Mesothelial cell of epicardium (in vitro differentiated cells): ENCODE measurements around the gene PRR36. TPM values are rescaled to one million over a fixed set of nuclear protein-coding genes. Genes with fewer than 3 reads are reported as not detected.

Experiments
- DNase-seq, 2 experiments: peaks; one replicate each; pipeline ENCODE4 v3.0.0; 2021; ENCODE audit warnings: low spot score in 2 of 2; ENCODE audit not compliant: unreplicated experiment in 2 of 2
- H3K27ac Mint-ChIP-seq: 2 replicates; pipeline ENCODE4 v1.8.0; 2021; ENCODE audit warnings: mixed read lengths
- H3K27me3 Mint-ChIP-seq: 2 replicates; pipeline ENCODE4 v1.8.0; 2021; ENCODE audit warnings: low read depth, mixed read lengths
- H3K36me3 Mint-ChIP-seq: 2 replicates; pipeline ENCODE4 v1.8.0; 2021; ENCODE audit warnings: mixed read lengths
- H3K4me1 Mint-ChIP-seq: 2 replicates; pipeline ENCODE4 v1.8.0; 2021; ENCODE audit warnings: mixed read lengths
- H3K4me3 Mint-ChIP-seq: 2 replicates; pipeline ENCODE4 v1.8.0; 2021; ENCODE audit warnings: mild to moderate bottlenecking, moderate library complexity, mixed read lengths
- H3K9me3 Mint-ChIP-seq: 2 replicates; pipeline ENCODE4 v1.8.0; 2021; ENCODE audit warnings: mixed read lengths
- CTCF ChIP-seq: fragments of 200-600 bp; sonication (generic); IDR thresholded peaks from one replicate; pipeline ENCODE4 v1.5.0; 2021; ENCODE audit warnings: antibody characterized with exemption; ENCODE audit not compliant: unreplicated experiment
- total RNA-seq: library from RNA; stranded (reverse); gene quantifications from 3 replicates; pipeline ENCODE4 v1.2.1, GENCODE V29; 2021

Gene PRR36
- total RNA-seq, 1 donor from 2014 or later: 23.4 TPM

- peaks cover 11% of the 10 kb centered on the region for H3K36me3 Mint-ChIP-seq
- no peak overlapping the region for H3K4me3 Mint-ChIP-seq
- H3K27me3 Mint-ChIP-seq: peaks cover 2% of the 10 kb centered on the region
- H3K4me1 Mint-ChIP-seq: peaks cover 18% of the 10 kb centered on the region
- TF ChIP-seq CTCF: no peak
- H3K27ac Mint-ChIP-seq: no peak overlapping the region
- H3K9me3 Mint-ChIP-seq: no peaks in the 10 kb centered on the region
- DNase-seq: no peak
Observed at GRCh38 chr19:7907122-7907521, 32.9 kb upstream of the PRR36 start.

GRCh38 chr19:7905859-7906258, 31.7 kb upstream of the PRR36 start:
- Mint-ChIP-seq H3K36me3 (peaks cover 5% of the 10 kb centered on the region), H3K27ac (no peak overlapping the region), H3K4me1 (peaks cover 20% of the 10 kb centered on the region), H3K27me3 (peaks cover 2% of the 10 kb centered on the region), H3K9me3 (no peaks in the 10 kb centered on the region), H3K4me3 (peak overlapping the region; percentile 85)
- DNase-seq: no peak
- no peak for TF ChIP-seq CTCF

GRCh38 chr19:7905268-7905667, 31.1 kb upstream of the PRR36 start:
- H3K36me3 Mint-ChIP-seq: no peaks in the 10 kb centered on the region
- peaks cover 2% of the 10 kb centered on the region for H3K27me3 Mint-ChIP-seq
- H3K4me1 Mint-ChIP-seq: peaks cover 20% of the 10 kb centered on the region
- peak overlapping the region; percentile 85 for H3K4me3 Mint-ChIP-seq
- DNase-seq: no peak
- no peaks in the 10 kb centered on the region for H3K9me3 Mint-ChIP-seq
- peak overlapping the region; percentile 64 for H3K27ac Mint-ChIP-seq
- no peak for TF ChIP-seq CTCF

DNA sequence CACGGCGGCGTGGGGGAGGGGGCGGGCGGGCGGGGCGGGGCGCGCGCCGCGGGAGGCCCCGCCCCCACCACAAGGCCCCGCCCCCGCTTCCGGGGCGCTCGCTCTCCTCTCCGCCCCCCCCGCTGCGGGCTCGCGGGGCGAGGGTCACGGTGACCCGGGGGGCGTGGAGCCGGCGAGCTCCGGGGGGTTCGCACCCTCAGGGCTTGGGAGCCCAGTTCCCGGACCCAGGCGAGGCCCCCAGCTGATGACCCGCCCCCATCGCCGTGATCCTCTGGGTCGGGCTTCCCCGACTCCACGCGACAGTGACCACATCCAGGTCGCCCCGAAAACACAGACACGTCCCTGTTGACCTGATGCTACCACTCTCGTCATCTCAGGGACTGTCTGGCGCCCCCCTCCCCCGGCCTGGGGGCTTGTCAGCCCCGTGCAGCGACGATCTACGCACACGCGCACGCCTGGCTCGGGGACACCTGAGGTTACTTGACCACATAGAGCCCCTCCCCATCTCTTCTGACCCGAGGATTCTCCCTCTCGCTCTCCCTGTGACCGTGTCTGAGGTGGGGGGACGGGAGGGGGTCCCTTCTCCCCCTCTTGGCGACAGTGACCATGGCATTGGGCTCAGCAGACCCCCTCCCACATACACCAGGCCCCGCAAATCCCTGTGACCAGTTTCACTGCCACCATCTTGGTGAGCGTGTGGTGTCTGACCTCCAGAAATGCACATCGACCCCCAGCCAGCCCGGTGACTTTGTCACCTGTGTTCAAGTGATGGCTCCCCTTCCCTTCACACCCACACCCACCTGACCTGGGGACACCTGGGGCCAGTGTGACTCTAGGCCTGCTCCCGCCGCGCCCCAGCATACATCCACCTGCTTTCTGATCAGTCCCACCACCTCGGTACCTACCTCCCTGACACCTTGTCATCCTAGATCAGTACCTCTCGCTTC, 30.2 kb upstream of the PRR36 start:
- H3K36me3 Mint-ChIP-seq: peaks cover 3% of the 10 kb centered on the region
- peaks cover 2% of the 10 kb centered on the region for H3K27me3 Mint-ChIP-seq
- H3K4me1 Mint-ChIP-seq: peaks cover 20% of the 10 kb centered on the region
- H3K9me3 Mint-ChIP-seq: no peaks in the 10 kb centered on the region
- DNase-seq: no peak
- peak overlapping the region; percentile 64 for H3K27ac Mint-ChIP-seq
- no peak for TF ChIP-seq CTCF
- H3K4me3 Mint-ChIP-seq: peak overlapping the region; percentile 85

- TF ChIP-seq CTCF: no peak
- no peaks in the 10 kb centered on the region for H3K9me3 Mint-ChIP-seq
- H3K4me3 Mint-ChIP-seq: peak within 1 kb of the TSS; percentile 85
- DNase-seq: peak; percentile 100
- H3K4me1 Mint-ChIP-seq: peaks cover 20% of the 10 kb centered on the region
- H3K36me3 Mint-ChIP-seq: peaks cover 3% of the 10 kb centered on the region
- peak within 1 kb of the TSS; percentile 97 for H3K27ac Mint-ChIP-seq
- peaks cover 2% of the 10 kb centered on the region for H3K27me3 Mint-ChIP-seq
Observed at GRCh38 chr19:7903244-7904073, 29.3 kb upstream of the PRR36 start, which contains the start of gene MAP2K7. MAP2K7 (plus strand) TSS chr19:7903877; CDS start chr19:7903945, 68 bp downstream.
